ENCODE results near the gene ATP2A1.

ATP2A1 gene

DNA sequence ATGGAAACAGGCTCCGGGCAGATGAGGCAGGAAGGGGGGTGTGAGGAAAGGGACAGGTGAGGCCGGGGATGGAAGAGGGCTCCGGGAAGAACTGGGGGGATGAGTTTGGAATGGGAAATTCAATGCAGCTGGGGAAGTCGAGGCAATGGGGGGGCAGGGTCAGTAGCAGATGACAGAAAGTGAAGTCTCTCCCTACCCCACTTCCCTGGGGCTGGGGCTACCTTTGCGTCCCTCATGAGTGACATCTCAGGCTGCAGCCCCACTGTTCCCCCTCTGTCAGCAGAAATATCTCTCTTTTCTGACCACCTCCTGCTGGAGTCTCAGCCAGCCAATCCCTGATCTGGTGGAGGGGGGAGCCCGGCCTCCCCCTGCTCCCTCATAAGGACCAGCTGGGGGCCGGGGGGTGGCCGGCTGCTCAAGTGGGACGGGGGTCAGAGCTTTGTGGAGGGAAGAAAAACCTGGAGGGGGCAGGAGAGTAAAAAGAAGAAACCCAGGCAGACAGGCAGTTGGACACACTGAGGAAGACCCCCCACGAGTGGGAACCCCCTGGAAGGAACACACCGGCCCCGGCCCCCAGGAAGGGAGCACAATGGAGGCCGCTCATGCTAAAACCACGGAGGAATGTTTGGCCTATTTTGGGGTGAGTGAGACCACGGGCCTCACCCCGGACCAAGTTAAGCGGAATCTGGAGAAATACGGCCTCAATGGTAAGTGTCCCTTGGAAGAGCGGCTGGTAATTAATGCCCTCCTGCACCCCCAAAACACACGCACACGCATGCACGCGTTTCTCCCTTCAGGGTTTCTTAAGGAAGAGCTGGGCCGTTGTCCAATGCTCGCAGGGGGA lies at the start of gene ATP2A1:
Gene ATP2A1 (plus strand): TSS at position 406 of the 844 bp plus-strand sequence. CDS start 184 bp downstream, at position 590.
- no peak for DNase-seq (ENCODE audit: low spot score)

DNA sequence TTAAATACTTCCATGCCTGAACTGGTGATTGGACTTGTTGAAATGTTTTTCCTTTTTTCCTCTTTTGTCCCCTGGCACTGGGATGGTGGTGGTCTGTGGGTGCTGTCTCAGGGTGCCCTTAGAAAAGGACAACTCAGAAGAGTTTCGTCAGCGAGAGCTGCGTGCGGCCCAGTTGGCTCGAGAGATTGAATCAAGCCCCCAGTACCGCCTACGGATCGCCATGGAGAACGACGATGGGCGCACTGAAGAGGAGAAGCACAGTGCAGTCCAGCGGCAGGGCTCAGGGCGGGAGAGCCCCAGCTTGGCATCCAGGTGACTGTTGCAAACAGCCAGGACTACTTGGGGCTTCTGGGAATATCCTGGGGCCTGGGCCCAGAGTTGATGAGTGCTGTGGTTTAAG lies 48.5 kb upstream of the ATP2A1 start:
- DNase-seq (ENCODE audit: low spot score) = no peak

DNA sequence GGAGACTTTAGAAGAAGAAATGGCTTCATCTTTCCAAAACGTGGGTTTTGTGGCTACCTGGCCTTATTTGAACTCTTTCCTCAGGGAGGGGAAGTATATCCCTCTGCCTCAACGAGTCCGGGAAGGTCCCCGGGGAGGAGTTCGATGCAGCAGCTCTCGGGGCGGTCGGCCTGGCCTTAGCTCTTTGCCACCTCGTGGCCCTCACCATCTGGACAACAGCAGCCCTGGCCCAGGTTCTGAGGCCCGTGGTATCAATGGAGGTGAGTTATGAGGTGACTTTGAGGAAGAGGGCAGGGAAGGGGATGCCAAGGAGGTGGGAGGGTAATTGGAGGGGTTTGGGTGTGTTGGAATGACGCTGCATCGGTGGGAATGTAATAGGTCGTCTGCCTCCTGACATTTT lies 47.8 kb upstream of the ATP2A1 start:
- no peak for DNase-seq (ENCODE audit: low spot score)

DNA sequence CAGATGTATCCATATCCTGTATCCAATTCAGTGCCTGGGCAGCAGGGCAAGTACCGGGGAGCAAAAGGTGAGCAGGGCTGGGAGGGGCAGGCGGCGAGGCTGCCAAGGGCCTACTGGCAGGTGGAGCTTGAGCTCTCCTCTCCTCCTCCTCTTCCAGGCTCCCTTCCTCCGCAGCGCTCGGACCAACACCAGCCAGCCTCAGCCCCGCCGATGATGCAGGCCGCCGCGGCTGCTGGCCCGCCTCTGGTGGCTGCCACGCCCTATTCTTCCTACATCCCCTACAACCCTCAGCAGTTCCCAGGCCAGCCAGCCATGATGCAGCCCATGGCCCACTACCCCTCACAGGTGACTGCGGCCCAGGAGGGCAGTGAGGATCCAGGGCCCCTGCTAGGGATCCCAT lies 43.9 kb upstream of the ATP2A1 start:
- no peak for DNase-seq (ENCODE audit: low spot score)

DNA sequence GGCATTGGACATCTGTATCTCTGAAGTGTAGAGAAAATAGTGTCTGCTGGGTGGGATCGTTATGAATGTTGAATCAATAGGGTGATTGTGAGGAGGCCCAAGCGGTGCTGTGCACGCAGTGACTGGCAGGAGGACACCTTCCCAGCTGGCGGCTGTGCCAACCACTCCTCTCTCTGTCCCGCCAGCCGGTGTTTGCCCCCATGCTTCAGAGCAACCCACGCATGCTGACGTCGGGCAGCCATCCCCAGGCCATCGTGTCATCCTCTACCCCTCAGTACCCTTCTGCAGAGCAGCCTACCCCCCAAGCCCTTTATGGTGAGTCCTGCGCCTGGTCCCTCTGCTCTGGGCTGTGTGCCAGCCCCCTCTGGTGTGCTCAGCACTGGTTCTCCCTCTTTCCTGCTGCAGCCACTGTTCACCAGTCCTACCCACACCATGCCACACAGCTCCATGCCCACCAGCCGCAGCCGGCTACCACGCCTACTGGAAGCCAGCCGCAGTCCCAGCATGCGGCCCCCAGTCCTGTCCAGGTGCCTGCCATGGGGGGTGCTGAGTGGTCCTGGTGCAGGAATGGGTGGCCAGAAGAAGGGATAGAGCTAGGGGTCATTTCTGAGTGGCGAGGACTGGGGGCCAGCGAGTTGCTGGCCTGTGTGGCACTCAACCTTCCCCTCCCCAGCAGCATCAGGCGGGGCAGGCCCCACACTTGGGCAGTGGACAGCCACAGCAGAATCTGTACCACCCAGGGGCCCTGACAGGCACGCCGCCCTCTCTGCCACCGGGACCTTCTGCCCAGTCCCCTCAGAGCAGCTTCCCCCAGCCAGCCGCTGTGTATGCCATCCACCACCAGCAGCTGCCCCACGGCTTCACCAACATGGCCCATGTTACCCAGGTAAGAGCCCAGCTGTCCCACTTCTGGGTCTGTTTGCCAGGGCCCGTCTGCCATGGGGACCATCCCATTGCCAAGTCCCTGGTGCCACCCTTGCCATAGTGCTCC lies 43.1 kb upstream of the ATP2A1 start:
- DNase-seq (ENCODE audit: low spot score) = no peak

DNA sequence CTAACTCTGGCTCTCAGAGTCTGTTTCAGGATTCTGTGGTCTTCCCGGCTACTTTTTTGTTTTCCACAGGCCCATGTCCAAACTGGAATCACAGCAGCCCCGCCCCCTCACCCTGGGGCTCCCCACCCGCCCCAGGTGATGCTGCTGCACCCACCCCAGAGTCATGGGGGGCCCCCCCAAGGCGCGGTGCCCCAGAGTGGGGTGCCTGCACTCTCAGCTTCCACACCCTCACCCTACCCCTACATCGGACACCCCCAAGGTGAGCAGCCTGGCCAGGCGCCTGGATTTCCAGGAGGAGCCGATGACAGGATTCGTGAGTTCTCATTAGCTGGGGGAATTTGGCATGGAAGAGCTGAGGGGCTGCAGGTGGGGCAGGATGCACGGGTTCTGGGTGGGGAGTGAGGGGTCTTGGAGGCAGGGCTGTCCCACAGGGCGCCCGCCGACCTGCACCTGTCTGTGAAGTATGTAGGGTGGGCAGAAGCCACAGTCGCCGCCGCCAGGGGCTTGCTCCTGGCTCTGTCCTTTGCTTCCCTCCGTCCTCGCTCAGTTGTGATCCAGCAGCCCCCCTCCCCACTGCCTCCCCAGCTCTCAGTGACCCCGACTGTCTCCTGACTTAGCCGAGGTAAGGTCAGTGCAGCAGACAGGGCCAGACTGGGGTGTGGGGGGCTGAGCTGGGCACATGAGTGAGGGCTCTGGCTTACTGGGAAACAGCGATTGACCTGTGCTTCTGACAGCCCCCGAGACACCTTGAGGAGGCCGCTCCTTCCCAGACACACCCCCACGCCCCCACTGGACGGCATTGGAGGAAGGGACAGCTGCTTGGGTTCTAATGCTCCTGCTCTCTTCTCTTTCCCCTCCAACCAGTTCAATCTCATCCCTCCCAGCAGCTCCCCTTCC lies 42.2 kb upstream of the ATP2A1 start:
- DNase-seq (ENCODE audit: low spot score) = no peak

DNA sequence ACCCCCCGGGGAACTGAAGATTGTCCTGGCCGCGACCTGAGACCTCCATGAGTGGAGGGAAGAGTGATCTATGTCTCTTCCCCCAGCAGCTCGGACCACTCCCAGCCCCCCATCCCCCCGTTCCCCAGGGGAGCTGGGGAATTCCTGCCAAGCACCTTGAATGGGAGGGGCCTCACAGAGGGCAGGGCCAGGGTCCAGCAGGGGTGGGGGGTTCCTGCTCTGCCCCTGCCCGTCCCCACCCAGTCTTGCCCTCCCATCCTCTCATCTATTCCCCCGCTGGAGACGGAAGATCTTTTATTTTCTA lies 41.6 kb upstream of the ATP2A1 start:
- DNase-seq (ENCODE audit: low spot score) = no peak

DNA sequence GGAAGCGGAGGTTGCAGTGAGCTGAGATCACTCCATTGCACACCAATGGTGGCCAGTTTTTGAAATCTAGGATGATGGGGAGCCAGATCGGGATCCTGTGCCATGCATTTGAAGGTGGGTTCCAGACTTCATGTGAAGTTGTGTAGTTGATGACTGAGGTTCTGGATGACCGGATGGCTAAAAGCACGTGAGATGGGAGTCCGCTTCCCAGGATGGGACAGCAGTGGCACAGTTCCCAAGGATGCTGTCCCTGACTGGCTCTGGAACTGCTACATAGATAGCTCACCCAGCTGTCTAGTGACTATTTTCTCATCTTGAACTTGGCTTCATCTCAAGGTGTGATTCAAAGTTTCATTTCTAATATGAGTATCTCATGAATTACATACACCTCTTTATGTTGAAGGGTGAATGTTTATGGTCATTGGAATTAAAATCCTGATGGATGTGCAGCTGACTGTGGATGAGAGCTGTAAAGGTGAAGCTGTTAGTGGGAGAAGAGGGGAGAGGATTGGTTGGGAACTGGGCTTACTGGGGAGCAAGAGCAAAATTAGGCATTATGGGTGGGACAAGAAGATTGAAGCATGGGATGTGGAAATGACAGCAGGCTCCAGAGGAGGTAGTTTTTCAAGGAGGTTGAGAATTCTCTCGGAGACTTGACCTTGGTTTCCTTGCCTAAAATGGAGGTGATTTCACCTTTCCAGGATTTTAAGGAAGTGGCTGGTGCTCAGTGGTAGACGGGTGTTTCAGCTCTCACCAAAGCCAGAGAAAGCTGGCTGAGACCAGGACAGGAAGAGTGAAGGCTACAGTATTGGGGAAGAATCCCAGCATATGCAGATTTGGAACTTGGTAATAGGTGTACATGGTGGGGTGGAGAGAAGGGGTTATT lies 40.4 kb upstream of the ATP2A1 start:
- DNase-seq (ENCODE audit: low spot score) = no peak

DNA sequence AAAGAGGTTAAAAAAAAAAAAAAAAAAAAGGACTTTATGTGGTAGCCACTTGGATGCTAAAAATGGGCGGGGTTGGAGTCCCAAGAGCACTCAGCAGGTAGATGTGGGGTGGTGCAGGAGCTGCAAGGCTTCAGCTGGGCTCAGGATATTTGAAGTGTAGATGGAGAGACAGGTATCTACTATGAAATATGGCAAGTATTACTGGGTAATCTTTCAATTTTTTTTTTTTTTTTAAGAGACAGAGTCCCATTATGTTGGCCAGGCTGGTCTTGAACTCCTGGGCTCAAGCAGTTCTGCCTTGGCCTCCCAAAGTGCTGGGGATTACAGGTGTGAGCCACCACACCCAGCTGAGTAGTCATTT lies 39.8 kb upstream of the ATP2A1 start:
- no peak for DNase-seq (ENCODE audit: low spot score)

DNA sequence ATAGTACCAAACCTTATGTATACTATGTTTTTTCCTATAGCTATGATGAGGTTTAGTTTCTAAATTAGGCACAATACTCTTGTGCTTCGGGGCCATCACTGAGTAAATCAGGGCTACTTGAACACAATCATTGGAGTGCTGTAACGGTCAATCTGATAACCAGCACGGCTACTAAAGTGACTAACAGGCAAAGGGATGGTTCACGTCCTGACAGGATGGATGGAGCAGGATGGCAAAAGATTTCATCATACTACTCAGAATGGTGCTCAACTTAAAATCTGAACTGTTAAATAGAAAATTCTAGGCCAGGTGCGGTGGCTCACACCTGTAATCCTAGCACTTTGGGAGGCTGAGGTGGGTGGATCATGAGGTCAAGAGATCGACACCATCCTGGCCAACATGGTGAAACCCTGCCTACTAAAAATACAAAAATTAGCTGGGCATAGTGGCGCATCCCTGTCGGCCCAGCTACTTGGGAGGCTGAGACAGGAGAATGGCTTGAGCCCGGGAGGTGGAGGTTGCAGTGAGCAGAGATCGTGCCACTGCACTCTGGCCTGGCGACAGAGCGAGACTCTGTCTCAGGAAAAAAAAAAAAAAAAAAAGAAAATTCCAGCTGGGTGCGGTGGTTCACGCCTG lies 39.2 kb upstream of the ATP2A1 start:
- DNase-seq (ENCODE audit: low spot score) = no peak

DNA sequence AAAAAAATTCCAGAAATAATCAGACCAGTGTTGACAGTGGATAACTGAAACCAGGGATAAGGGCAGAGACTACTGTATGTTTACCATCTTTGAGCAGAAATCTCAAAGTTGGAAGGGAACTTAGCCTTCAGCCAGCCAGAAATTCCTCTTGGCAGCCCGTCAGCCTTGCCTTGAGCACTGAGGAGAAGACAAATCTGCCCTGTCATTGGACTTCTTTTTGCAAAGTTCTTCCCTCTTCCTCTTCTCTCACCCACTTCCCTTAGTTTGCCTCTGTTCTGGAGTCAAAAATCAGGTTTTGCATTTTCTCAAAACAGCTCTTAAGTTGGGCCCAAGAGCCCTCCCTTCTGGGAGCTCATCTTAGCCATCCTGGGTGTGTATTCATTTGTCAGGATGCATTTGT lies 38.4 kb upstream of the ATP2A1 start:
- DNase-seq (ENCODE audit: low spot score) = no peak

DNA sequence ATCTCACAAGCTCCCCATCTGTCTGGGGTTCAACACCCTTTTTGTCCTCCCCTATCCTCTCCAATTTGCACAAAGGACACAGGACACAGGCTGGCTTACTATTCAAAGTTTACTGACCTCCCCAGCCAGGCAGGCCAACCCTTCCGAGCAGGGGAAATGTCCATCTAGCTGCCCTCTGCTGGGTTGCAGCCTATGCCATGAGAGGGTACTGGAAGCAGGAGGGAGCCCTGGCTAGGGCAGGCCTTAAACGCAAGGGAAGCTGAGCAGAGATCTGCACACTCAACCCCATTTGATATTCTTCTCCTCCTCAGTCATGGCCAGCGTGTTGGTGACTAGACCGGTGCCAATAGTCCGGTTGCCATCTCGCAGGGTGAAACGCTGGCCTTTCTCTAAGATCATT lies 35.6 kb upstream of the ATP2A1 start:
- DNase-seq (ENCODE audit: low spot score) = no peak

DNA sequence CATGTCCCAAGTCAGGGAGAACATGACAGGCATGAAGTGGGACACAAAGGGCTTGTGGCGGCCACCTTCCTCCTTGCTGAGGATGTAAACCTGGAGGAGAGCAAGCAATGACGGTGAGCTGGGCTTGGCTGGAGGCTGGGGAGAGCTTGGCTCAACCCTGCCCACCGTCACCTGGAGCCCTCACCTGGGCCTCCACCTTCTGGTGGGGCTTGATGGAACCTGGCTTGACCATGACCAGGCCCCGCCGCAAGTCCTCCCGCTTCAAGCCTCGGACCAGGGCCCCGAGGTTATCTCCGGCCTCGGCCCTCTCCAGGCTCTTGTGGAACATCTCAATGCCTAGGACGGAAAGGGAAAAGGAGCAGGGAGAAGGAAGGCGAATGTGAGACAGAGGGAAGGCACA lies 34.5 kb upstream of the ATP2A1 start:
- DNase-seq (ENCODE audit: low spot score) = no peak

DNA sequence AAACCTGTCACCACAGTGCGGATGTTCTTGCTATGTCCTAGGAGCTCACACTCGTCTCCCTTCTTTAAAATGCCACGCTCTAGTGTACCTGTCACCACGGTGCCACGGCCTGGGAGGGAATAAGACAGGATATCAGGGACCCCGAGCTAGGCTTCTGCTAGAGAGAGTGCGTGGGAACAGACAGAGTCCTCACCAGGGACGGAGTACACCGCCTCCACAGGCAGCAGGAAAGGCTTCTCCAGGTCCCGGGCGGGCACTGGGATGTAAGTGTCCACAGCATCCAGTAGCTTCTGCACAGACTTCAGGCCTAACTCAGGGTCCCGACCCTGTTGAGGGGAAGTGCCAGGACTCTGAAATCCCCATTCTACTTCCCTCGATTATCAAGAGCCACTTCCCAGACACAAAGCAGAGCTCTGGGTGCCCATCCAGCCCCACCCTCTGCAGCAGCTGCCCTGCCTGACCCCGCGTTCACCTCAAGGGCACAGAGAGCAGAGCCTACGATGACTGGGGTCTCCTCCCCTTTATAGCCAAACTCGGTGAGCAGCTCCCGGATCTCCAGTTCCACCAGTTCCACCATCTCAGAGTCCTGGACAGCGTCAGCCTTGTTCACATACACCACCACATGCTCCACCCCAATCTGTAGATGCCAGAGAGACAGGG lies 33.9 kb upstream of the ATP2A1 start:
- no peak for DNase-seq (ENCODE audit: low spot score)

DNA sequence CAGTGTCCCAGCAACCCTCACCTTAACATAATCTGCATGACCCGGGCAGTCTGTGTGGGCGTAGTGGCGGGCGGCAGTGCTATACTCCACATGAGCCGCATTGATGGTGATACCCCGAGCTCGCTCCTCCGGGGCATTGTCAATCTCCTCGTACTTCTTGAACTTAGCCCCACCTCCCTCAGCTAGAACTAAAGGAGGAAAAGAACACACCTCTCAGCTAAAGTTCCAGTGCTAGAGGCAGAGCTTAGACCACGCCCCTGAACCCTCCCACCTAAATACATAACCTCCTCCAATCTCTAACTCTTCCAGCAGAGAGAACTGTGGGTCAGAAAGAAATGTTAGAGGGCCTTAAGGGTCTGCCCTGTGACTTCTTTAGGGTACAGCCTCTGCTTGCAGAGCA lies 33.0 kb upstream of the ATP2A1 start:
- peak; percentile 30 for DNase-seq (ENCODE audit: low spot score)

DNA sequence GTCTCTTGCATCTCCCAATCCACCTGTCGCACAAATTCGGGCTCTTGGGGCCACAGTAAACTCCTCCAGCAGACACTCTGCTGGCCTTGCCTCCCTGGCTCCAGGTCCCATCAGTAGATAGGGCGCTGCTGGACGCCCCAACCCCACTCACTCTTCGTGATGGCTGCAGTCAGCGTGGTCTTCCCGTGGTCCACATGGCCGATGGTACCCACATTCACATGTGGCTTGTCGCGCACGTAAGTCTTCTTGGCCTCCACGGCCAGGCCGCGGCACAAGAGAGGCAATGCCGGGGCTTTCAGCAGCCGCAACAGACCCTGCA lies 32.6 kb upstream of the ATP2A1 start:
- no peak for DNase-seq (ENCODE audit: low spot score)

DNA sequence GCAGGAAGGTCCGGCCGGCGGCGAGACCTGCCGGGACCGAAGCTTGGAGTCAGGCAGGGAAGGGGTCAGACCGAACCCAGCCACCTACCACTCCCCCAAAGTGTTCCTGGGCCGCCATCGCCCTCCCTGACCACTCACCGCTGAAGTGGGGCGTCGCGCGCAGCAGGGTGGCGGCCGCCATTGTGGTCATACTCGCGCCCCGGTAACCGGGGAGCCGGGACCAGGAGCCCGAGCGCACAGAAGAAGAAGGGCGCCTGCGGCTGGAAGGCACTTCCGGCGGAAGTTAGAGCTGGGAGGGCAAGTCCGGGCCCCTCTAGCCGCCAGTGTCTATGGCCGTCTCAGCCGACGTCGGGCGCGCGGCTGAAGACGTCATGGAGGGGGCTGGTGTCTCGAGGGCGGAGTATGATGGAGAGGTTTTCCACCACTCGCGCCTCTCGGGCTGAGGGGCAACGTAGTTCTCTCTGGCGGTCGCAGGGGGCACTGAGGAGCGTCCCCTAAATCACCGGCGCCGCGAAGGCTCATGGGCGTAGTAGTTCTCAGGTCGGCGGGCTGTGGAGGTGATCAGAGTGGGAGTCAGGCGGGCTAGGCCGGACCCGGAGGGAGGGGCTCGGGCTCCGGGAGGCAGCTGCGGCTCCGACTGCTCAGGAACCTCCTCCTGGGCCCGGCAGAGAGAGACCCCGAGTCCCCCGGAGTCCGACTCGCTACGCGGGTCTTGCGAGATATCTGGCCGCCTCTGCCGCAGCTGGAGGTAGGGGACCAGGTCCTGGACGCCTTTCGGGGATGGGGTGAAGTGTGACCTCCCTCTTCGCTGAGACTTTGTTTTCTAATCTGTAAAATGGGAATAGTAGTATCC lies 32.0 kb upstream of the ATP2A1 start, which contains the start of gene TUFM:
Gene TUFM (minus strand): TSS at position 269 of the 853 bp plus-strand sequence. CDS start 79 bp downstream, at position 190.
- DNase-seq (ENCODE audit: low spot score) = peak; percentile 98

DNA sequence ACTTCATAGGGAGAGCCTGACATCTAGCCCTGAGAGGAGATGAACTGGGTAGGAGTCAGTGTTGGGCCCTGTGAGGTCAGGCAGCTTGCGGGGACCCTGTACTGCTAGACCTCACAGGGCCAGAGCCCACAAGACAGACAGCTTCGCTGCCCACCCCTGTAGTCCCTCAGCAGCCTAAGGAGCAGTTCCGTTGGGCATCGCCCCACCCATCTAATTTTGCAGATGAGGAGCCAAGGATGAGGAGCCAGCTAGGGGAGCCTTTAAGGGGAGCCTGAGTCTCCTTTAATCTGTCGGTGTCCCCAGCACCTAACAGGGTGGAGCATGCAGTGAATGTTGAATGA lies 31.4 kb upstream of the ATP2A1 start:
- peak; percentile 18 for DNase-seq (ENCODE audit: low spot score)

DNA sequence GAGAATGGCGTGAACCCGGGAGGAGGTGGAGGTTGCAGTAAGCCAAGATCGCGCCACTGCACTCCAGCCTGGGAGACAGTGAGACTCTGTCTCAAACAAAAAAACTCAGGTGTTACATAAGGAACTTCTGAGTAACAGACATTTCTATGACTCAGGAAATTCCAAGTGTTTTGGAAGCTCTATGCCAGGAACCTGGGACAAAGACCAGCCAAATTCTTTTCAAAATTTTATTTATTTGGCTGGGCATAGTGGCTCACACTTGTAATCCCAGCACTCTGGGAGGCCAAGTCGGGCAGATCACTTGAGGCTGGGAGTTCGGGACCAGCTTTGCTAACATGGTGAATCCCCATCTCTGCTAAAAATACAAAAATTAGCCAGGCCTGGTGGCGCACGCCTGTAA lies 19.9 kb upstream of the ATP2A1 start:
- no peak for DNase-seq (ENCODE audit: low spot score)

Data from hematopoietic multipotent progenitor cell treated with erythropoietin and hydrocortisone succinate and interleukin-3 and kit ligand, for 17 days (in vitro differentiated cells).